Pons (tissue), 1 donor: ENCODE data around the gene KNDC1.
"Not testable (repeated sequence)": the region's sequence is repeated elsewhere in the genome, so short reads cannot be mapped to it uniquely, and the experiment has no call there.

Experiments
- DNase-seq: peaks from one replicate; pipeline ENCODE4 v3.0.0-alpha.2; 2016; ENCODE audit warnings: low spot score

KNDC1 gene

DNA sequence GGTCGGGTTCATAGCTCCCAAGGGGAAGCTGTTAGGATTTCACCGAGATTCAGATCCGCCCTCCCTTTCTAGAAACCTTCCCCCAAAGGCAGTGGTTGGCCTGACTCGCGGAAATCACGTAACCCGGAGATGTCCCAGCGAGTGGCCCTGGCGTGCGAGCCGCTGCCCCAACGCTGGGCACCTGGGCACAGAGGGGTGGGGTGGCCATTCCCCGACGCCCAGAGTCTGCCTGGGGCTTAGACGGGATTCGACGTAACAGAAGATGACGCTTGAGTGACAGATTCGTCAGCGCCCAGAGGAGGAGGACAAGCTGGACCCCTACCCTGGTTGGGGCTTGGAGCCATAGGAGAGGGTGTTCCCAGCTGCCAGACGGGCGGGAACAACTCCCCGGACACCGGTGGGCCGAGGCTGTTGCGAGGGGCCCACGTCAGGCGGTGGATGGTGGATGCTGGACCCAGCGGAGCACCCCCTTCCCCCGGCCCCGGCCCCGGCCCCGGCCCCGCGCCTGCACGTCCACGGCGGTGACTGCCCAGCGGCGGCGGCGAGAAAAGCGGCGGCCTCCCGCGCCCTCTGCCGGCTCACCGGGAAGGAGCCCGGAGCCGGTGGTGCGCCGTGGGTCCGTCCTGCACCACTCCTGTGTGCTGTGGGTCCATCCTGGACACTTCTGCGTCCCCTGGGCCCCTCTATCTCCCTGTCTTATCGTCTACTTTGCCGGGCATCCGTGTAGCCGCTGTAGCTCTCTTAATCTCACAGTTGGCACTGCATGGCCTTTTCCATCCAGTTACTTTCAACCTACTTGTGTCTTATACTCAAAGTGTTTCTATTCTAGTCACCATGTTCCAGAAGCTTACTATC is 35.4 kb upstream of the KNDC1 start:
- no peak for DNase-seq

GRCh38 chr10:133125901-133126300 is 34.1 kb upstream of the KNDC1 start:
- DNase-seq: no peak

DNA sequence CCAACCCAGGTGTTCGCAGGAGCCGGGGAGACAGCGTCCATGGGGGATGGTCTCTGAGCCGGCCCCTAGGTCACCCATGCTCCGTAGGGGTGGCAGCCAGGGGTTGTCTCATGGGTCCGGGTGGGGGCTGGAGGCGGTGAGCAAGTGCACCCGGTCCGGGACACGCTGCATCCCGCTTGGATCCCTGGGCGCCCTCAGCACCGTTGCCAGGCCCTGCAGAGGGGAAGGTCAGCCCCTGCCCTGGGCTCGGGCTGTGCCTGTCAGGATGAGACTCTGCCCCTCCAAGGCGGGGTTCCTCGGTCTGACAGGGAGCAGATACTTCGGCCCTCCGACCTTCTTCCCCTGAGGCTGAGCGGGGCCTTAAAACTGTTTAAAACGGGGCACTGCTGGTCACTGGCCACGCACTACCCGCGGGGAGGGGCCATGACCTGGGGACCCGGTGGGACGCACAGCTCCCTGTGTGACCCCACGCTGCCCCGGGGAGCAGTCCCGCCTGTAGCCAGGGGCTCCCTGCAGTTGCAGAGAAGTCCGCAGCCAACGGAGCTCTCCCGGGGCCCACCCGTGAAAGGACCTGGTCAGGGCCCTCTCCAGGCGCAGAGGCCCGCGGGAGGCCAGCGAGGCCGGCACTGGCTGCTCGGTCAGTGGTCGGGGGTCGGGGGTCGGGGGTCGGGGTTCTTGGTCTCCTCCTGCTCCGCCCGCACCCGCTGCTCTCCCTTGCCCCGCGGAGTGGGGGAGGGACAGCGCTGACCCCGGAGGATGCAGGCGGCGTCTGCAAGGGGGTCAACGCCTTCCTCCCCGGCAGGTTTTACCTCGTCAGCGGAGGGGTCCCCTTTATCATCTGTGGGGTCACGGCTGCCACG is 33.4 kb upstream of the KNDC1 start:
- DNase-seq: no peak

- no peak for DNase-seq
Measured at GRCh38 chr10:133127291-133128125, 32.5 kb upstream of the KNDC1 start.

- no peak for DNase-seq
Measured at GRCh38 chr10:133128126-133129070, 31.6 kb upstream of the KNDC1 start.

DNA sequence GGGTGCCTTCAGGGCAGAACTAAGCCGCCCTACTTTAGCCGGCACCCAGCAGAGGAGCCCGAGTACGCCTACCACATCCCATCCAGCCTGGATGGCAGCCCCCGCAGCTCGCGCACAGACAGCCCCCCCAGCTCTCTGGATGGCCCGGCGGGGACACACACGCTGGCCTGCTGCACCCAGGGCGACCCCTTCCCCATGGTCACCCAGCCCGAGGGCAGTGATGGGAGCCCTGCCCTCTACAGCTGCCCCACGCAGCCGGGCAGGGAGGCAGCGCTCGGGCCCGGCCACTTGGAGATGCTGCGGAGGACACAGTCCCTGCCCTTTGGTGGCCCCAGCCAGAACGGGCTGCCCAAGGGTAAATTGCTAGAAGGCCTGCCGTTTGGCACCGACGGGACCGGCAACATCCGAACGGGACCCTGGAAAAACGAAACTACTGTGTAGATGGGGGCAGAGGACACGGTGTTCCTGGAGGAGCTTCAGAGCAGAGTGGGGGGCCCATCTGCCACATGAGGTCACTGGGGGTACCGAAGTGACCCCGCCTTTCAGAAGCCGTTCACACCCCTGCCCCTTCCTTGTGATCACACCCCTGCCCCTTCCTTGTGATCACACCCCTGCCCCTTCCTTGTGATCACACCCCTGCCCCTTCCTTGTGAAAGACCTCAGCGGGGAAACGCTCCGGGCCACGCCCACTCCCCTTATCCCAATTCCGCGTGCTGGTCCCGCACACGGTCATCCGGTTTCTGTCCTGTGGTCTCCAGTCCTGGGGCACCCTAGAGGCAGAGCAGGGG is 30.8 kb upstream of the KNDC1 start:
- no peak for DNase-seq

- no peak for DNase-seq
Measured at GRCh38 chr10:133129859-133130495, 30.0 kb upstream of the KNDC1 start.

- no peak for DNase-seq
Measured at GRCh38 chr10:133130602-133131001, 29.4 kb upstream of the KNDC1 start.

DNA sequence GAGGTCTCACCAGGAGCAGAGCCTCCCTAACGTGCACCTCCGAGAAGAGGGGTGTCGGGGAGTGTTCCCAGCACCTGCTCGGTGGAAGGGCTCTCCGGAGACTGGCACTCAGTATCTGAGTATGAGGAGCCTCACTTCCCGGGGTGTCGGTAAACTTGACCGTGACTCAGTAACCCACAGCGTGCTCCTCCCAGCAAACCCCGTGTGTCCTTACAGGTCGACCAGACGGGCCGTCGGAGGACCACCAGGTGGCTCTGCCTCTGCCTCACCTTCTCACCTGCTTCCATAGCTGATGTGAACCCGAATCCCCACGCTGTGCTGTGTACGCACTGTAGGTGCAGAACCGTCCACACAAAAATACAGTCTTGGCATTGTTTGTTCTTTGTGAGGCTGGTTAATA is 29.0 kb upstream of the KNDC1 start:
- DNase-seq: no peak

DNA sequence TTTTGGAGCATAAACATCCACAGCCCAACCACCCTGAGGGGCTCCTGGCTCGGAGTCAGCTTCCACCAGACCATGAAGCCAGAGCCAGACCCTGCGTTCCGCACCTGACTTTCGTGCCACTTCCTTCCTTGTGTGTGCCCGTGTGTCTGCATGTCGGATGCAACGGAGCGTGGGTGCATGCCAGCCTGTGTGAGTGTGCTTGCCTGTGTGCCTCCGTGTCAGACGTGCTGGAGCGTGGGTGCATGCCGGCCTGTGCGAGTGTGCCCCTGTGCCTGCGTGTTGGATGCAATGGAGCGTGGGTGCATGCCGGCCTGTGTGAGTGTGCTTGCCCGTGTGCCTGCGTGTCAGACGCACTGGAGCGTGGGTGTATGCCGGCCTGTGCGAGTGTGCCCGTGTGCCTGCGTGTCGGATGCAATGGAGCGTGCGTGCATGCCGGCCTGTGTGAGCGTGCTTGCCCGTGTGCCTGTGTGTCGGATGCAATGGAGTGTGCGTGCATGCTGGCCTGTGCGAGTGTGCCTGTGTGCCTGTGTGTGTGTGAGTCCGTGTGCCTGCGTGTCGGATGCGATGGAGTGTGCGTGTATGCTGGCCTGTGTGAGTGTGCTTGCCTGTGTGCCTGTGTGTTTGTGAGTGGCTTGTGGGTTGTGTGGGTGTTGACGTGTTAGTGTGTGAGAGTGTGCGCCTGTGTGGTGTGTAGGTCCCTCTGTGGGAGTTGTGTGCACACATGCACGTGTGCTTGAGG is 28.1 kb upstream of the KNDC1 start:
- no peak for DNase-seq

- no peak for DNase-seq
Measured at GRCh38 chr10:133132473-133133291, 27.3 kb upstream of the KNDC1 start.

- DNase-seq: no peak
Measured at GRCh38 chr10:133133471-133134231, 26.4 kb upstream of the KNDC1 start.

GRCh38 chr10:133134411-133135115 is 25.5 kb upstream of the KNDC1 start:
- no peak for DNase-seq

- DNase-seq: no peak
Measured at GRCh38 chr10:133135116-133135465, 24.9 kb upstream of the KNDC1 start.

- not testable (repeated sequence) for DNase-seq
Measured at GRCh38 chr10:133137486-133138145, 22.4 kb upstream of the KNDC1 start.

GRCh38 chr10:133139551-133140065 is 20.4 kb upstream of the KNDC1 start:
- no peak for DNase-seq
